HL-60 (cell line): ENCODE measurements around the gene STK24.

Experiments used
- CTCF ChIP-seq: IDR thresholded peaks from one replicate; pipeline ENCODE4 v1.5.1; 2011; ENCODE audit warnings: low read length, control low read depth, inconsistent platforms; ENCODE audit not compliant: insufficient read depth
- POLR2AphosphoS5 ChIP-seq: IDR thresholded peaks from 2 replicates; pipeline ENCODE4 v1.6.1; 2012; ENCODE audit warnings: low read depth
- SPI1 ChIP-seq: IDR thresholded peaks from 2 replicates; pipeline ENCODE4 v1.6.1; 2012; ENCODE audit warnings: low read depth, mild to moderate bottlenecking, borderline replicate concordance
- TF ChIP-seq, protein P1 (sequence below): IDR thresholded peaks from 2 replicates; pipeline ENCODE4 v1.6.1; 2012; ENCODE audit warnings: low read depth; ENCODE audit not compliant: insufficient replicate concordance

DNA sequence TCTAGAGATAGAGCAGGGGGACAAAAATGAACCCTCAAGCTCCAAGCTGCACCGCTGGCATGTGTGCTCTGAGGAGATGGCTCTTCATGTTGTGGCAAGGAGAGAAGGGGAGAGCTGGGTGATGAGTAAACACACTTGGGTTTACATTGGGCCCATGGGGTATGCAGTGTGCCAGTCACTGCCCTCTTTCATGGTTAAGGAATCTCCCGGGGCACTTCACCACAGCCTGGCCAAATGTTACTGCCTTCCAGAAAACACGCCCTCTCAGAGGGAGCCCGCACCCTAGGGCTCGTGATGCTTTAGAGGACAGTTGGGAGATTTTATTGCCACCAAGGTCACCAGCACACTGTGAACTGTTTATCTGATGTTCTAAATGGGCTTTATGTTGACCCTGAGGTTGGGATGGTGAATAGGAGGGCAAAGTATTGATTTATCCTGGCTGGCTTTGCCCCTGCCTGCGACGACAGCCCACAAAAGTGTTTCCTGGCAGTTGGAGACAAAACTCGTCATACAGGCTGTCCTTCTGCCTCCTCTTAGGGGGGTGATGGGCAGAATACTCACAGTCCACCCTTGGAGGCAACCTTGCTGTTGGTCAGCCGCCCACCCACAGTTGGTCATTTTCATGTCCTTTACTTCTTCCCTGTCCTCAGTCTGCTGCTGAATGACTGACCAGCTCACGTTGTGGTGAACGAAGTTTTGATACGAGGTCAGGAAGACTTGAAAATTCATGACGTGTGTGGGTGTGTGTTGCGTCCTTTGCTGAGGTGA, 156.9 kb downstream of the STK24 start:
- TF ChIP-seq POLR2AphosphoS5 (no peak), CTCF (no peak), SPI1 (no peak)
- TF ChIP-seq, protein P1, sequence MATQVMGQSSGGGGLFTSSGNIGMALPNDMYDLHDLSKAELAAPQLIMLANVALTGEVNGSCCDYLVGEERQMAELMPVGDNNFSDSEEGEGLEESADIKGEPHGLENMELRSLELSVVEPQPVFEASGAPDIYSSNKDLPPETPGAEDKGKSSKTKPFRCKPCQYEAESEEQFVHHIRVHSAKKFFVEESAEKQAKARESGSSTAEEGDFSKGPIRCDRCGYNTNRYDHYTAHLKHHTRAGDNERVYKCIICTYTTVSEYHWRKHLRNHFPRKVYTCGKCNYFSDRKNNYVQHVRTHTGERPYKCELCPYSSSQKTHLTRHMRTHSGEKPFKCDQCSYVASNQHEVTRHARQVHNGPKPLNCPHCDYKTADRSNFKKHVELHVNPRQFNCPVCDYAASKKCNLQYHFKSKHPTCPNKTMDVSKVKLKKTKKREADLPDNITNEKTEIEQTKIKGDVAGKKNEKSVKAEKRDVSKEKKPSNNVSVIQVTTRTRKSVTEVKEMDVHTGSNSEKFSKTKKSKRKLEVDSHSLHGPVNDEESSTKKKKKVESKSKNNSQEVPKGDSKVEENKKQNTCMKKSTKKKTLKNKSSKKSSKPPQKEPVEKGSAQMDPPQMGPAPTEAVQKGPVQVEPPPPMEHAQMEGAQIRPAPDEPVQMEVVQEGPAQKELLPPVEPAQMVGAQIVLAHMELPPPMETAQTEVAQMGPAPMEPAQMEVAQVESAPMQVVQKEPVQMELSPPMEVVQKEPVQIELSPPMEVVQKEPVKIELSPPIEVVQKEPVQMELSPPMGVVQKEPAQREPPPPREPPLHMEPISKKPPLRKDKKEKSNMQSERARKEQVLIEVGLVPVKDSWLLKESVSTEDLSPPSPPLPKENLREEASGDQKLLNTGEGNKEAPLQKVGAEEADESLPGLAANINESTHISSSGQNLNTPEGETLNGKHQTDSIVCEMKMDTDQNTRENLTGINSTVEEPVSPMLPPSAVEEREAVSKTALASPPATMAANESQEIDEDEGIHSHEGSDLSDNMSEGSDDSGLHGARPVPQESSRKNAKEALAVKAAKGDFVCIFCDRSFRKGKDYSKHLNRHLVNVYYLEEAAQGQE = no peak
